NCI-H345 (cell line): ENCODE data around the gene DTNBP1.
"Not testable (repeated sequence)": the region's sequence is repeated elsewhere in the genome, so short reads cannot be mapped to it uniquely, and the experiment has no call there.

Experiments
- DNase-seq: peaks from one replicate; lab custom pipeline; 2025; lab: John Stamatoyannopoulos, UW

DTNBP1 gene

DNA sequence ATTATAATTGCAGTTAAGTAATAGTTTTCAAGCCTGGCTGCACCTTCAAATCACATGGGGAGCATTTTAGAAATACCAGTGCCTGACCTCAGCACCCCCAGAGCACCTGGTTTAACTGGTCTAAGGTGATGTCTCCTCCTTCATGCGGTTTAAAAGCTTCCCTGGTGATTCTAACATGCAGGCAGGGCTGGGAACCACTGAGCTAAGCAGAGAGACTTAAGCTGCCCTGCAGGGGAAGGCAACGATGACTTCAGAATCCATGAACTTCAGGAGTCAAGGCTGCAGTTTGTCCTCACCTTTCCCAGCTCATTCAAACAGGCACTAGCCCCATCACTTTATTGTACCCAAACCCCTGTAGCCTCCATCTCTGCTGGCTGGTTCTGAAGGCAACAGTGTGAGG is 6.1 kb upstream of the DTNBP1 start:
- no peak for DNase-seq

DNA sequence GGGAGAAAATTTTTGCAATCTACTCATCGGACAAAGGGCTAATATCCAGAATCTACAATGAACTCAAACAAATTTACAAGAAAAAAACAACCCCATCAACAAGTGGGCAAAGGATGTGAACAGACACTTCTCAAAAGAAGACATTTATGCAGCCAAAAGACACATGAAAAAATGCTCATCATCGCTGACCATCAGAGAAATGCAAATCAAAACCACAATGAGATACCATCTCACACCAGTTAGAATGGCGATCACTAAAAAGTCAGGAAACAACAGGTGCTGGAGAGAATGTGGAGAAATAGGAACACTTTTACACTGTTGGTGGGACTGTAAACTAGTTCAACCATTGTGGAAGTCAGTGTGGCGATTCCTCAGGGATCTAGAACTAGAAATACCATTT is 4.1 kb upstream of the DTNBP1 start:
- DNase-seq: not testable (repeated sequence)

DNA sequence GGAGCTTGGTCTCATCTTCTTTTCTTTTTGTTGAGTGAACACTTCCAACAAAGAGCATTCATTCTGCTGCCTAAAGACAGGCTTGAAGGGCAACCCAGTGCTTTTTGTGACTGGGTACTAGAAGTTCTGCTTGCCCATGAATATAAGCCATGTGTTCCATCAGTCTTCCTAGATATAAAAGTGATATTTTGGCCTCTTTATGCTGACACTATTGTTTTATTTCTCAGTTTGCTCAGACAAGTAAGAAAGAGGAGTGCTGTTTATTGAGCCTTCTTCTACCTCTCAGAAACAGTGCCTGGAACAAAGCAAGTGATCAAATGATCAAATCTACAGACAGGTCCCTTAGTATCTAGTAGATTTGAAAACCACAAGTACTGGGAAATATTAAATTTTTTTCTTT is 2.4 kb upstream of the DTNBP1 start:
- DNase-seq: no peak

DNA sequence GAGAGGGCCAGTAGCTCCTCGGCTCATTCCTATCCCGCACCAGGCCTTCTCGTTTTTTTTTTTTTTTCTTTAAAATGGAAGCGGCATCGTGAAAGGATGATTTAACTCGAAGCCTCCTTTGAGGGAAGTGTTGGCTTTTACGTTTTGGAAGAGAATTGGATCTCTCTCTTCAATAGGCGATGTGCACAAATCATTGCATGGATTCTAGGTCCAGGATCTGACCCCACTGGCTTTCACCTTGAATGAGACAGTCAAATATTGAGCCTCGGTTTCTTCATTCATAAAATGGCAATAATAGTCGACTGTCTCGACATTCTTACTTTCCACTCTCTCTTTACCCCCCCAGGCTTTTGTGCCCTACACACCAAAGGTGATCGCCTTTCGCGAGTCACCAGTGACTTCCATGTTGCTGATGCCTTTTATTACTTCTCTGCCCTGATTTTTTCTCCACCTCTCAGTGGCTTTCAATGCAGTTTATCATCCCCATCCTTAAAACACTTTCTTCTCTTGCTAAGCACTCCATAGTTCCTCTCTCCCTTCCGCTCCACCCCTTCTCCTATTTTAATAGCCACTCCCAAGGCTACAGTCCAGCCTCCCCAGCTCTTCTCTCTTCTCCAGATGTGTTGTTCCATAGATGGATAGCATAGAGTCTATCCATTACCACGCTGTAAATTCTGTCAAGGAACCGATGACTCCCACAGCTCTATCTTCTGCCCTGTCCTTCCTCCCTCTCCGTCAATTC is 473 bp upstream of the DTNBP1 start:
- DNase-seq: no peak

DNA sequence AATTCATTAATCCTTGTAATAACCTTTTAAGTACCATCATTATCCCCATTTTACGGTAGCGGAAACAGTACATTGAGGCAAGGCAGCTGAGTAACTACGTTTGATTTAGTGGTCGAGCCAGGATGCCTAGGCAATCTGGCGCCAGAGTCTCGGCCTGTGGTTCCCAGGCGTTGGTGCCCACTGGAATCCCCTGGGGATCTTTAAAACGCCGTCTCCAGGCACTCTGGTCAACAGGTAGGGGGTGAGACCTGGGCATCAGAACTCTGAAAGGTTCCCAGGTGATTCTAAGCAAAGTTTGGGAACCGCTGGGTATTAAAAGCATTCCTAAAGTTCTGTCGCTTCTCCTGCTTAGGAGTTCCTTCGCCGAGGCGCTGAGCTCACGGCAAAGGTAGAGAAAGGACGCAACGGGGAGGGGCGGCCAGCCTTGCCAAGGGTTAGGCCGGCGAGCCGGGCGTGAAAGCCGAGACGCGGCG is 939 bp downstream of the DTNBP1 start:
- no peak for DNase-seq

DNA sequence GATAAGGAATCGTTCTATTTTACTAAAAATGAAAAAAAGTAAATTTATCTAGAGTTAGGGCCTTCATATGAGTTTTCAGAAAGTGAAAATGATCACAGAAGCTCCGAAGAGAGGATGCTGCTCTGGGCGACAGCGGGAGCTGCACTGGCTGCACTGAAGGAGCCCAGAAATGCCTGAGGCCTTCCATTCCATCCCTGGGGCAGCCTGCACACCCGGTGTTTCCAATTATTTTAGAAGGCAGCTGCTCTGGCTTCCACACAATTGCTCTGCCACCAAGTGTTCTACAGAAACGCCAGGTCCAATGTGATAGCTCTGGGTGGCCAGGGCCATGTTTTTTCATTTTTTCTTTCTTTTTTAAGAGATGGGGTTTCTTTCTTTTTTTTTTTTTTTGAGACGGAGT is 3.6 kb downstream of the DTNBP1 start:
- DNase-seq: no peak

DNA sequence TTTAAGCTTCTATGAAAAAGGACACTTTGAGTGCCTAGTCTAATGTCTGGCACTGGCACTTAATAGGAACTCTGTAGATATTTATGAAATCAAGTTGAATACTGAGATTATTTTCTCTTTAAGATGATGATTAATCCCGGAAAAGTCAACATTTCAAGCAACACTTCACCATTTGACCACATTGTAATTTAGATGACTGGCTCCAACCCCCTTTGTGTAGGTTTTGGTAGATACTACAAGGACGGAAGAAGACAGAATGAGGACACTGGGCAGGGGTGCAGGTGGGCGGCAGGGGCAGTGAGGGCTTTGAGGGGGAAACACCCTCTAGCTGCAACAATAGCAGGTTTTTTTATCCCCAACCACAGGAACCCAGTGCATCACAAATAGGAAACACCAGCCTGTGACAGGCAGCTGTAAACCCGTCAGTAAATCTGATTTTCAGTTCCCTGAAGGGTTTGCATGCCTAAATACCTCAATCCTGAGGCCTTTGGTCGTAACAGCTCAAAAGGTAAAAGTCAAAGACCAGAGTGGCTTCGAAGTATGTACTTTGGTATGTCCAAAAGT is 4.6 kb downstream of the DTNBP1 start:
- no peak for DNase-seq

DNA sequence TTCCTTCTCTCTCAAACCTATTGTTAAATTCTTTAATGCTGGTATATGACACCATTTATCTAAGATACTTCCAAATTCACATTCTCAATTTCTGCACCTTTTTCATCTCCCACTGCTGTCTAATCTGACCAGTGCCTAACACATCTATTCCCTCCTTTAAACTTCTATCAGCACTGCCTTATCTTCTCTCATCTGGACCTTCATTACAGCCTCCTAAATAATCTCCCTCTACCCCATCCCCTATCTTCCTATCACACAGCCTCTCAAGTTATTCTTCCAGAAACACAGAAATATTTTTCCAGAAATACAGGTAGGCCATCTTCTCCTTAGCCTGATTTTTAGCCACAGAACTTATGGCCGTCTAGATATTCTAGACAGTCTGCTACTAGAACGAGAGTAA is 5.5 kb downstream of the DTNBP1 start:
- no peak for DNase-seq

DNA sequence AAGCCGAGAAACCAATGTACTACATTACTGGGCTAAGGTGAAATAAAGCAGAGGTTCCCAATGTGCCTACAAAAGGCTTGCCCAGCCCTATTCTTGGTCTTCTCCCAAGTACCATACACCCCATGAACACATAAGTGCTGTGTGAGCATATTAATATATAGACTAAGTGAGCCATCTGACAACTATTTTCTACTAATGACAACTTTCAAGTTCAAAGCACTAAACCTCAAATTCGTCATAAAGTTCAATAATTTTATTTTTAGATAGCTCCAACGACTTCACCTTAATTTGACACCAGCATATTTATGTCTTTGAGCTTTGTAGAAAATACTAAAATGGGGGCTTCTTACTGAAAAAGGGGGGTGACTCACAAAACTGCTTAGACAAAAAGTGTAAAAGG is 6.7 kb downstream of the DTNBP1 start:
- no peak for DNase-seq

DNA sequence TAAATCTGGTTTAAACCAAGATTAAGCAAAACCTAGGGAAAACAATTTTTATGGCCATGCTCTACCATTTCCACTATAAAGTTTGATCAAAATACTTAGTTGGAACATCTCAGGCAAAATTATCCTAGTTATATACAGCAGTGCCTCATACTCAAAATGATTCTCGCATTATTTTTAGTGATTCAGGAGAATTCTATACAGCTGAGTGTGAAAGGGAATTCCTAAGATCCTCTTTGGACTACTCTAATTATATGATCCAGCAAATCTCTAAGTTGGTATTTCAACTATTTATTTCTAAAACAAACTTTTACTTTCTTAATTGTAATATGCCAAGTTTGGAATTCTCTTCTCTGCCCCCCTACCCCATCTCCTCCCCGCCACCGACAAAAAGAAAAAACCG is 8.6 kb downstream of the DTNBP1 start:
- DNase-seq: no peak

DNA sequence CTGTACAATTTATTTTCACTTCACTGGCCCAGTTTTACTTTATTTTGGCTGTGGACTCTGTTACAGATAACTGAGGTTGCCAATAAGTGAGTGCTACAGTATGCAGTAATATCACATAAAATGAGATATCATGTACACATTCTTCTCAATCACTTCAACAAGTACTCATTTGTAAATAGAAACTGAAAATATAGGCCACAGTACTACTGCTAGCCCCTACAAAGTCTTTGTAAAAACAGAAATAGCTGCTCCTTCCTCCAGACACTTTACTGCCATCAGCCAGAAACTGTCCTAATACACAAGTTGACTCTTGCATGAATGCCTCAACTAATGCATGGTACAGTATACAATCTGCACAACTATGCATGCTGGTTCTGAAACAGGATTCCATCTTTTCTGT is 9.2 kb downstream of the DTNBP1 start:
- DNase-seq: no peak

DNA sequence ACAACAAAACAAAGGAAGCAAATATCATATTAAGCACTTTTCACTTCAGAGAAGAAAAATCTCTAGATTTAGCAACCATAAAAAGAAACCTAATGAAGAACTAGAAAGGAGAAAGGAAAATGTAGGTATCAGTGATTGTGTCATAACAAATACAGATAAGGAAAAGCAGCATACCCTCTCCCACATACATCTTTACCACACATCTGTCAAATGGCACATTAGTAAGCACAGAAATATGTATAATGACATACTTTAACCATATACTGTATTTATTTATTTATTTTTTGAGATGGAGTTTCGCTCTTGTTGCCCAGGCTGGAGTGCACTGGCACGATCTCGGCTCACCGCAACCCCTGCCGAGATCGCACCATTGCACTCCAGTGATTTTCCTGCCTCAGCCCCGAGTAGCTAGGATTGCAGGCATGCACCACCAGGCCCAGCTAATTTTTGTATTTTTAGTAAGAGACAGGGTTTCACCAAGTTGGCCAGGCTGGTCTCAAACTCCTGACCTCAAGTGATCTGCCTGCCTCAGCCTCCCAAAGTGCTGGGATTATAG is 12.7 kb downstream of the DTNBP1 start:
- DNase-seq: not testable (repeated sequence)

DNA sequence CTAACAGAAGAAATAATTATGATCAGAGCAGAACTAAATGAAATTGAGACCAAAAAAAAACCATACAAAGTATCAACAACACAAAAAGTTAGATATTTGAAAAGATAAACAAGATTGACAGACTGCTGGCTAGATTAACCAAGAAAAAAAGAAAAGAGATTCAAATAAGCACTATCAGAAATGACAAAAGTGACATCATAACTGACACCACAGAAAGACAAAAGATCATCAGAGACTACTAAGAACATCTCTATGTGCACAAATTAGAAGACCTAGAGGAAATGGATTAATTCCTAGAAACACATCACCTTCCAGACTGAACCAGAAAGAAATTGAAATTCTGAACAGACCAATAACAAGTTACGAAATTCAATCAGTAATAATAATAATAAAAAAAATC is 17.9 kb downstream of the DTNBP1 start:
- no peak for DNase-seq

DNA sequence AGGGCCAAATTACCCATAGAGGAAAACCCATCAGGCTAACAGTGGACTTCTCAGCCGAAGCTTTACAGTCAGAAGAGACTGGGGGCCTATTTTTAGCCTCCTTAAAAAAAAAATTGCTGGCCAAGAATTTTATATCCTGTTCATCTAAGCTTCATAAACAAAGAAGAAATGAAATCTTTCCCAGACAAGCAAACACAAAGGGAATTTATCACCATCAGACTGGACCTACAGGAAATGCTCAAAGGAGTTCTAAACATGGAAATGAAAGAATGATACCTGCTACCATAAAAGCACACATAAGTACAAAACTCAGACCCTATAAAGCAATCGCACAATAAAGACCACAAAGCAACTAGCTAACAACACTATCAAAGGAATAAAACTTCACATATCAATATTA is 19.3 kb downstream of the DTNBP1 start:
- no peak for DNase-seq

DNA sequence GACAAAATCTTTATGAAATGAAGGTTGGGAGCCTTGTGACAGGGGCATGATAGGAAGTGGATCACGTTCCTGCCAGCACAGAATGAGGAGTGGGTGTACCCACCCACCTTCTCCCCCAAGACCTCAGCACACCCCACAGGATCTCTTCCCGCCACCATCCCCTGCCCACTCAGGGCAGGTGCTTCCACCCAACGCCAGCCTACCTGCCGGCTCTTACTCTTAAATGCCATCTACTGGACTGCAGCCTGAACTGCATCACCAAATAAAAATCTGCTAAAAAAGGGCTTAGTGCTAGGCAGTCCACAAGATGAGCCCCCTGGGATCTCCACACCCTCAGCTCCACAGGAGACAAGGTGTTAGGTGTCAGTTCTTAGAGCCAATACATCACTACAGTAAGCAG is 20.6 kb downstream of the DTNBP1 start:
- no peak for DNase-seq

DNA sequence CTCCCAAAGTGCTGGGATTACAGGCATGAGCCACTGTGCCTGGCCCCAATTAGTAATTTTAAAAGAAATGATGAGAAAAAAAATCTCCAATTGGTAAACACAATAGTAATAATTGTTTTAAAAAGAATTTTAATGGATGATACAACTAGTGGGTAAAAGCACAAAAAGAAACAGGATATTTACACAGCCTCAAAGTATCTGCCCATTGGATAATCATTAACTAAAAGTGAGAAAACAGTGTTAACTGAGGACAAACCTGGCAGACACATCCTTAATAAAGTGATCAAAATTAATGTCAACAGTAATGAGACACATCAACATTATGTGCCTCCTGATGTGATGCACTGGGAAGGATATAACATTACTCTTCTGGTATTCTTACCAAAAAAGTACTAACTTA is 24.5 kb downstream of the DTNBP1 start:
- no peak for DNase-seq

DNA sequence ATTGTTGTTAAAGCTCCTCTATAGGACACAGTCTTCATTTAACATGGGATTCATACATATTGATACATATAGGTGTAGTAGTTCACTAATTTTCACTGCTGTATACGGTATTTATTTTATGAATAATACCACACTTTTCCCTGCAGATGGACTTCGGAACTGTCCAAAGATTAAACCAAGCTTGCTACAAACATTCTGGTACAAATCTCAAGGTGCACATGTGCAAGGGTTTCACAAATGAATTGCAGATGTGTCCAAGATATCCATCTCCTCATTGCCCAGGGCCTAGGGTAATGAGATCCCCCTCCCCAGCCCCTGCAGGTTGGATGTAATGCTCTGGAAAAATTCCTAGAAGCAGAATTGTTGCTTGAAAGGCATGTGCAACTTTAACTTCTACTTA is 31.4 kb downstream of the DTNBP1 start:
- no peak for DNase-seq

DNA sequence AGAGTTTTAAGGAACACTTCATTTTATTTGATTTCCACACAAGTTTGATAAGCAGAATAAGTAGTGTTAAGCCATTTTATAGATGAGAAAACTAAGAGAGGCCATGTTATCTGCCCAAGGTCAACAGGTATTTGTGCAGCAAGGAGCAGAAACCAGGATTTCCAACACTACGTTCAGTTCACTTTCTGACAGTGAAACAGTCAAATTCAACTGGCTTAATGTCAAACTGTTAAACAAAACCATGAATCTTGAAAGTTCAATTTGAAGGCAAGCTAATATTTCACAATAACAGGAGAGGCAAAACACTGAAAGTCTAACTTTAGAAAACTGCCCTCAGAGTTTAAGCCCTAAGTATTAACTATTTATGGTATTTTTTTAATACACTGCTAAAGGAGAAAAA is 32.6 kb downstream of the DTNBP1 start:
- DNase-seq: no peak

DNA sequence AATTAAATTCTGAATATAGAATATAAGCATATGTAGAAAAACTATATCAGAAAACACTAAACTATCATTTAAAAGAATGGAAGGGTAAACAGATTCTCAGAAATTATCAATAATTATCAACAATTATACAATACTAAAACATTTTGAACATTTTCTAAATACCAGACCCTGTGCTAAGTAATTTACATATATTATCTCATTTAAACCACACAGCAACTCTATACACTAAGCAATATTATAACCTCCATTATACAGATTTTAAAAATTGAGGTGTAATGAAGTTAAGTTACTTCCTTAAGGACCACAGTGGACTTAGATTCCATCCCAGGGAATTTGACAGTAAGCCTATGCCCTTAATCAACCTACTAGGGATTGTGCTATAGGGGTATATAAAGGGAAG is 33.3 kb downstream of the DTNBP1 start:
- DNase-seq: no peak

DNA sequence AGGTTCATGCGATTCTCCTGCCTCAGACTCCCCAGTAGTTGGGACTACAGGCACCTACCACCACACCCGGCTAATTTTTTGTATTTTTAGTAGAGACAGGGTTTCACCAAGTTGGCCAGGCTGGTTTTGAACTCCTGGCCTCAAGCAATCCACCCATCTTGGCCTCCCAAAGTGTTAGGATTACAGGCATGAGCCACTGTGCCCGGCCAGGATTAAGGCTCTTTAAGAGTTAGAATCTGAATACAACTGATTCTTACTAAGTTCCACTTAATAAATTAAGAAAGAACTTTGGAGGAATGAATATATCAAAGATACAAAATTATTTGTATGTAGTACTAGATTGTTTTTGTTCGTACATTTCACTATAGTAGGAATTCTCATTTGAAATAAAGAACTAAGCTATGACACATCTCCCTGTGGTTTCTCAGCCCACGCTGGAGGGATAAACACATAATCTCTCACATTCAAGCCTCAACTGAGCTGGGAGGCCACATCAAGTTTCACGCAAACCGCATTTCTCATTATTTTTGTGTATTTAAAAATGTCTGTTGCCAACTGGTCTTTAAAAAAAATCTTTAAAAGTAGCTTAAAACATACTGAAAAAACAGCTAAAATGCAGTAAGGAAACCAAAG is 34.2 kb downstream of the DTNBP1 start:
- DNase-seq: no peak

DNA sequence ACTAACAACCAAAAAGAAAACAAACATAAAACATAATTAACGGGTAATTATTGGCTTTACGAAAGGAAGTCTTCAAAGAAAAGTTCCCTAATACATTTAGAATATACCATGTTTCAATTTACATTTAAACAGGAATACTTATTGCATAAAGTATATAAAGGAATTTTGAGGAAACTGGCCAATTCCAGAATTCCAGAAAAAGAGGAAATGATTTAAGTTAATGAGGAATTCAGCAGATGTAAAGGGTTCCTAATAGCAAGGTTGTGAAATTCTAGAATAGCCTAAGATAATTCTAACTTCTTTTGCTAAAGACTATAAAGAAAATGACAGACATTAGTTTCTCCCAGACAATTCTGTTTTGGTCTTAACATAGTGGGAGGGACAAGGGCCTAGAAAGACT is 35.0 kb downstream of the DTNBP1 start:
- no peak for DNase-seq

DNA sequence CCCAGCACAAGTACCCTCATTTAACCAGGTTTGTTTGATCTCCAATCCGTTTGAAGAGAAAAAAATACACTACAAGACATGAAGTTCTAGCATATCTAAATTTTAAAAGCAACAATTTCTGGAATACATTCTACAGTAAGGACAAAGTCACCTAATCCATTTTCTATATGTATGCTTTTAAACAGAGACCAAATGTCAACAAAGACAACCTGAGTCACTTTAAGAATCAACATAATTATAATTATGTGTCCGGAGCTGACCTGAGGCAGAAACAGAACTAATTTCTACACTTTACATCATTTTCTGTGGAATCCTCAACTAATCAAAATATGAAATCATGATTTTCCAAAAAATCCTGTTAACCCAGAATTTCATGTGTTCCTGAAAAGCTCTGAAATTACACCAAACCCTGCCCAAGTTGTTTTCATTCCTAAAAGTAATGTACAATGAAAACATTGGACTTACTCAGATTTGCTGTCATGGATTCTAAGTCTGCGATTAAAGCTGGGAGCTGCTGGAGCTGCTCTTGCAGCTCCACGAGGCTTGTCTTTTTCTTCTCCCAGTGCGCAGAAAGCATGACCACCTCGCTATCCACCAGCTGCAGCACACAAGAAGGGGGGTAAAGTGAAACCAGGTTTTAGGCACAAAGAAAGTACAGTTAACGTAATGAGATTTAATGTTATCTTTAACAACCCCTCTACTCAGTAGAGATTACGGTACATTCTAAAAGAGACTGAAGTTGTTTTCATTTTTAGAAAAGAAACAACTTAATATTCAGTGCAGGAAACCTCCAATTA is 35.8 kb downstream of the DTNBP1 start:
- DNase-seq: no peak

DNA sequence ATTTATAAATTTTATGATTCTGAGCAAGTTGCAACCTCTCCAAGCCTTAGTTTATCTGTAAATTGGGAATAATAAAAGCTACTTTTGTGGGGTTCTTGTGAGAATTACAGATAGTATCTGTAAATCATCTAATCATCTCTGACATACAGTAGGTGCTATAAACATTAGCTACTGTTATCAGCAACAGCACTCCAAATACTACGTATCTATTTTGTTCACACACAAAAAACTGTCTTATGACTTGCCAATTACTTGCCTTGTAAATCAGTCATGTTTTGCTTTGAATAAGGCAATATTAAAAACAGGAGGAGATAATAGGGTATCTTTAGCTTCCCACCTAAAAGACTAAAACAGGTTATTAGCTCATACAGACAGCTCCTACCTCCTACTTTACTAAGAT is 36.7 kb downstream of the DTNBP1 start:
- DNase-seq: no peak
